ELR (cell line): Measurements from ENCODE around the gene GAGE12C.
"Not testable (repeated sequence)": the region's sequence is repeated elsewhere in the genome, so short reads cannot be mapped to it uniquely, and the experiment has no call there.

Source experiments
- DNase-seq: peaks from one replicate; pipeline ENCODE4 v3.0.0-alpha.2; 2015; ENCODE audit warnings: low read depth

Gene GAGE12C, protein sequence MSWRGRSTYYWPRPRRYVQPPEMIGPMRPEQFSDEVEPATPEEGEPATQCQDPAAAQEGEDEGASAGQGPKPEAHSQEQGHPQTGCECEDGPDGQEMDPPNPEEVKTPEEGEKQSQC

DNA sequence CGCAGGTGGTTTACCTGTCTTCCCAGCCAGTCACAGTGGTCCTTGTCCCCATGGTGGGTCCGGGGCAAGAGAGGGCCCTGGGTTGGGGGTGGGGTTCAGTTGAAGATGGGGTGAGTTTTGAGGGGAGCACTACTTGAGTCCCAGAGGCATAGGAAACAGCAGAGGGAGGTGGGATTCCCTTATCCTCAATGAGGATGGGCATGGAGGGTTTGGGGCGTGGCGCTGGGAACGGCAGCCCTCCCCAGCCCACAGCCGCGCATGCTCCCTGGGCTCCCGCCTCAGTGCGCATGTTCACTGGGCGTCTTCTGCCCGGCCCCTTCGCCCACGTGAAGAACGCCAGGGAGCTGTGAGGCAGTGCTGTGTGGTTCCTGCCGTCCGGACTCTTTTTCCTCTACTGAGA lies at the start of gene GAGE12C:
TSS of gene GAGE12C (plus strand) at position 301 of the 400 bp plus-strand sequence. CDS start 1,155 bp downstream, outside the sequence.
- DNase-seq = not testable (repeated sequence)

DNA sequence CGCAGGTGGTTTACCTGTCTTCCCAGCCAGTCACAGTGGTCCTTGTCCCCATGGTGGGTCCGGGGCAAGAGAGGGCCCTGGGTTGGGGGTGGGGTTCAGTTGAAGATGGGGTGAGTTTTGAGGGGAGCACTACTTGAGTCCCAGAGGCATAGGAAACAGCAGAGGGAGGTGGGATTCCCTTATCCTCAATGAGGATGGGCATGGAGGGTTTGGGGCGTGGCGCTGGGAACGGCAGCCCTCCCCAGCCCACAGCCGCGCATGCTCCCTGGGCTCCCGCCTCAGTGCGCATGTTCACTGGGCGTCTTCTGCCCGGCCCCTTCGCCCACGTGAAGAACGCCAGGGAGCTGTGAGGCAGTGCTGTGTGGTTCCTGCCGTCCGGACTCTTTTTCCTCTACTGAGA lies 9.5 kb downstream of the GAGE12C start, which contains the start of gene GAGE12D:
TSS of gene GAGE12D (plus strand) at position 301 of the 400 bp plus-strand sequence. CDS start 1,155 bp downstream, outside the sequence.
- not testable (repeated sequence) for DNase-seq

DNA sequence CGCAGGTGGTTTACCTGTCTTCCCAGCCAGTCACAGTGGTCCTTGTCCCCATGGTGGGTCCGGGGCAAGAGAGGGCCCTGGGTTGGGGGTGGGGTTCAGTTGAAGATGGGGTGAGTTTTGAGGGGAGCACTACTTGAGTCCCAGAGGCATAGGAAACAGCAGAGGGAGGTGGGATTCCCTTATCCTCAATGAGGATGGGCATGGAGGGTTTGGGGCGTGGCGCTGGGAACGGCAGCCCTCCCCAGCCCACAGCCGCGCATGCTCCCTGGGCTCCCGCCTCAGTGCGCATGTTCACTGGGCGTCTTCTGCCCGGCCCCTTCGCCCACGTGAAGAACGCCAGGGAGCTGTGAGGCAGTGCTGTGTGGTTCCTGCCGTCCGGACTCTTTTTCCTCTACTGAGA lies 19.0 kb downstream of the GAGE12C start, which contains the start of gene GAGE12E:
TSS of gene GAGE12E (plus strand) at position 301 of the 400 bp plus-strand sequence. CDS start 1,155 bp downstream, outside the sequence.
- DNase-seq = not testable (repeated sequence)

DNA sequence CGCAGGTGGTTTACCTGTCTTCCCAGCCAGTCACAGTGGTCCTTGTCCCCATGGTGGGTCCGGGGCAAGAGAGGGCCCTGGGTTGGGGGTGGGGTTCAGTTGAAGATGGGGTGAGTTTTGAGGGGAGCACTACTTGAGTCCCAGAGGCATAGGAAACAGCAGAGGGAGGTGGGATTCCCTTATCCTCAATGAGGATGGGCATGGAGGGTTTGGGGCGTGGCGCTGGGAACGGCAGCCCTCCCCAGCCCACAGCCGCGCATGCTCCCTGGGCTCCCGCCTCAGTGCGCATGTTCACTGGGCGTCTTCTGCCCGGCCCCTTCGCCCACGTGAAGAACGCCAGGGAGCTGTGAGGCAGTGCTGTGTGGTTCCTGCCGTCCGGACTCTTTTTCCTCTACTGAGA lies 28.6 kb downstream of the GAGE12C start, which contains the start of gene GAGE12F:
TSS of gene GAGE12F (plus strand) at position 301 of the 400 bp plus-strand sequence. CDS start 1,155 bp downstream, outside the sequence.
- DNase-seq = not testable (repeated sequence)

DNA sequence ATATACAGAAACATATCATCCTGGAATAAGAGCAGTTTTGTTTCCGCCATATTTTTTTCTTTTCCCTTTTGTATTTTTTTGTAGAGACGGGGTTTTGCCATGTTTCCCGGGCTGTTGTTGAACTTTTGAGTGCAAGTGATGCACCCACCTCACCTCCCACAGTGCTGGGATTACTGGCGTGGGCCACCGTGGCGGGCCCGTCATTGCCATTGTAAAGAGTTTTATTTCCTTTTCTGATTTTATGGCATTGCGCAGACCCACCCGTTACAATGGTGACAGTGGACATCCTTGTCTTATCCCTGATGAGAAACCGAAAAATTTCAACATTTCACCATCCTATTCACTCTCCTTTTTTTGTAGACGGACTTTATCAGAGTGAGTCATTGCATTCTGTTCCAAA lies 36.8 kb downstream of the GAGE12C start:
- not testable (repeated sequence) for DNase-seq

DNA sequence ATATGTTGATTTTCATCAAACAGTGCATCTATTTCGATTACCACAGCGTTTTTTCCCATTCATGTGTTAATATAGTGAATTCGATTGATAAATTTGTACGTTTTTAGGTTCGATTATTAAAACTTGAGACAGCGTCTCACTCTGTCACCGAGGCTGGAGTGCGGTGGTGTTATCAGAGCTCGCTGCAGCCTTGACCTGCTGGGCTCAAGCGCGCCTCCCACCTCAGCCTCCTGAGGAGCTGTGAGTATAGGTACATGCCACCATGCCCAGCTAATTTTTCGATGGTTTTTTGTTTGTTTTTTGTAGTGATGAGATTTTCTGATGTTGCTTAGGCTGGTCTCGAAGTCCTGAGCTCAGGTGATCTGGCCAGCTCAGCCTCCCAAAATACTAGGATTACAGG lies 37.2 kb downstream of the GAGE12C start:
- DNase-seq = not testable (repeated sequence)

DNA sequence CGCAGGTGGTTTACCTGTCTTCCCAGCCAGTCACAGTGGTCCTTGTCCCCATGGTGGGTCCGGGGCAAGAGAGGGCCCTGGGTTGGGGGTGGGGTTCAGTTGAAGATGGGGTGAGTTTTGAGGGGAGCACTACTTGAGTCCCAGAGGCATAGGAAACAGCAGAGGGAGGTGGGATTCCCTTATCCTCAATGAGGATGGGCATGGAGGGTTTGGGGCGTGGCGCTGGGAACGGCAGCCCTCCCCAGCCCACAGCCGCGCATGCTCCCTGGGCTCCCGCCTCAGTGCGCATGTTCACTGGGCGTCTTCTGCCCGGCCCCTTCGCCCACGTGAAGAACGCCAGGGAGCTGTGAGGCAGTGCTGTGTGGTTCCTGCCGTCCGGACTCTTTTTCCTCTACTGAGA lies 38.1 kb downstream of the GAGE12C start, which contains the start of gene GAGE12G:
TSS of gene GAGE12G (plus strand) at position 301 of the 400 bp plus-strand sequence. CDS start 1,155 bp downstream, outside the sequence.
- not testable (repeated sequence) for DNase-seq

GRCh38 chrX:49579649-49580048 lies 47.7 kb downstream of the GAGE12C start, which contains the start of gene GAGE12H:
Gene GAGE12H (plus strand): TSS chrX:49579949. CDS start chrX:49581104, 1,155 bp downstream.
- DNase-seq = not testable (repeated sequence)
